Measurements from ENCODE around the gene AKAP9. TPM values are rescaled to one million over a fixed set of nuclear protein-coding genes. Genes with fewer than 3 reads are reported as not detected.
"Not testable (repeated sequence)": the region's sequence is repeated elsewhere in the genome, so short reads cannot be mapped to it uniquely, and the experiment has no call there.

The AKAP9 gene
- total RNA-seq, 4 donors from 2014 or later: 49.4 to 192 (median 68.0) TPM

- Histone ChIP-seq H3K27me3 (no peaks in the 10 kb centered on the region), H3K27ac (no peak overlapping the region), H3K9me3 (no peaks in the 10 kb centered on the region), H3K4me1 (no peaks in the 10 kb centered on the region), H3K4me3 (no peak overlapping the region), H3K36me3 (peaks cover 60% of the 10 kb centered on the region)
- DNase-seq (ENCODE audit: low spot score in 2 of 2): no peak
- TF ChIP-seq CTCF (IDR thresholded peaks at IDR 0.05): no peak
- TF ChIP-seq EP300 (IDR thresholded peaks at IDR 0.05): no peak
- TF ChIP-seq POLR2A (IDR thresholded peaks at IDR 0.05): no peak
- TF ChIP-seq POLR2AphosphoS5 (IDR thresholded peaks at IDR 0.05): no peak
- 84% methylated on average over 1 of the region's 1 CpG for WGBS
Observed at GRCh38 chr7:92072121-92072520, 131.5 kb downstream of the AKAP9 start.

- Histone ChIP-seq H3K4me1 (no peaks in the 10 kb centered on the region), H3K4me3 (no peak overlapping the region), H3K27ac (no peak overlapping the region), H3K9me3 (no peaks in the 10 kb centered on the region), H3K27me3 (no peaks in the 10 kb centered on the region), H3K36me3 (peaks cover 60% of the 10 kb centered on the region)
- 95% methylated on average over 3 of the region's 3 CpGs for WGBS
- TF ChIP-seq POLR2AphosphoS5 (IDR thresholded peaks at IDR 0.05): no peak
- no peak for TF ChIP-seq POLR2A (IDR thresholded peaks at IDR 0.05)
- no peak for TF ChIP-seq EP300 (IDR thresholded peaks at IDR 0.05)
- no peak for TF ChIP-seq CTCF (IDR thresholded peaks at IDR 0.05)
- DNase-seq (ENCODE audit: low spot score in 2 of 2): no peak
Observed at GRCh38 chr7:92072708-92073107, 132.0 kb downstream of the AKAP9 start.

DNA sequence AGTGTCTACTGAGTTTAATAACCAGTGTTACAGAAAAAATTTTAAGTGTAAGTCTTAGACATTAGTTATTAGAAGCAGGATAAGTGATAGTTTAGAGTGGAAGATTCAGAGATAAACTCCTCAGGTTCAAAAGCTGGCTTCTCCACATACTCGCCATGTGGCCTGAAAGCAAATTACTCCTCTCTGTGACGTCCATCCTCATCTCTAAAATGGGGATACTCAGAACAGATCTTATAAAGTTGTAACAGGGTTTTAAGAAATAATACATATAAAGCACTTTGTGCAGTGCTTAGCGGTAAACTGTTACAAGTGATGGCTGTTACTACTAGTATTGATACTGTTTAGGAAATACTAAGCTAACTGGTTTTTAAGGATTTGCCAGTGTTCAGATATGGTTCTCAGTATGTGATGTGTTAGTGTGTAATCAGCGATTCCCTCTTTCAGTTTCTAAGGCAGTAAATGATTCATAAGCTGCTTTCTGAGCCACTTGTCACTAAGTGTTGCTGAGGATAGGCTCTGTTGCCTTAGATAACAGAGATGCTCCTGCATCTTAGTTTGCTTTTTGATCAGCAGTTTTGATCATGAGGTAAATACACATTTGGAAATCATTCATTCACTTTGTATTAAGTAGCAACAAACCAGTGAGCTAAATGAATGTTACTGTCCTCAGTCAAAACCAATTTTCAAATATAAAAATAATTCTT is 134.9 kb downstream of the AKAP9 start:
- H3K4me3 ChIP-seq: no peak overlapping the region
- WGBS: 85% methylated on average over 4 of the region's 4 CpGs
- H3K36me3 ChIP-seq: peaks cover 71% of the 10 kb centered on the region
- H3K27ac ChIP-seq: peak overlapping the region; percentile 62
- H3K9me3 ChIP-seq: no peaks in the 10 kb centered on the region
- H3K27me3 ChIP-seq: no peaks in the 10 kb centered on the region
- no peak for DNase-seq (ENCODE audit: low spot score in 2 of 2)
- H3K4me1 ChIP-seq: no peaks in the 10 kb centered on the region
- TF ChIP-seq CTCF (IDR thresholded peaks at IDR 0.05): no peak
- TF ChIP-seq EP300 (IDR thresholded peaks at IDR 0.05): no peak
- no peak for TF ChIP-seq POLR2A (IDR thresholded peaks at IDR 0.05)
- TF ChIP-seq POLR2AphosphoS5 (IDR thresholded peaks at IDR 0.05): no peak

DNA sequence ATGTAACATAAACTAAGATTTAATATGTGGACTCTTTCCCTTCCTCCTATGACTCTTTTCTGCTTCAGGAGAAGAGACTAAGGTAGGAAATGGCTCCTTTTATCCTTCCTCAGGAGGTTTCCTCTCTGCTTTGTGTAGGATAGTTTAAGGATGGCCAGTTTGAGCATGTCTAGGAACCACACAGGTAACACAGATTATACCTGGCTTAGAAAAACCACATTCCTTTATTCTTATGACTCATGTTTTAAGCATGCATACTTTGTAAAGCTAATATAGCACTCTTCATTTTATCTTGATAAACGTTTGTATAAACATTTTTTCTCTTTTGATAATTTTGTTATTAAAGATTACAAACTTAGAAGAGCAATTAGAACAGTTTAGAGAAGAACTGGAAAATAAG is 135.8 kb downstream of the AKAP9 start:
- Histone ChIP-seq H3K36me3 (peaks cover 64% of the 10 kb centered on the region), H3K4me1 (no peaks in the 10 kb centered on the region), H3K27ac (peak overlapping the region; percentile 62), H3K27me3 (no peaks in the 10 kb centered on the region), H3K4me3 (no peak overlapping the region), H3K9me3 (no peaks in the 10 kb centered on the region)
- no peak for DNase-seq (ENCODE audit: low spot score in 2 of 2)
- WGBS: 43% methylated on average over 1 of the region's 1 CpG
- TF ChIP-seq POLR2A (IDR thresholded peaks at IDR 0.05): no peak

- not testable (repeated sequence) for H3K9me3 ChIP-seq; H3K4me1 ChIP-seq; H3K27me3 ChIP-seq; DNase-seq (ENCODE audit: low spot score in 2 of 2); H3K4me3 ChIP-seq; H3K27ac ChIP-seq
- WGBS: 96% methylated on average over 6 of the region's 6 CpGs
- H3K36me3 ChIP-seq: peaks cover 89% of the 10 kb centered on the region
Observed at GRCh38 chr7:92083922-92084321, 143.3 kb downstream of the AKAP9 start.

DNA sequence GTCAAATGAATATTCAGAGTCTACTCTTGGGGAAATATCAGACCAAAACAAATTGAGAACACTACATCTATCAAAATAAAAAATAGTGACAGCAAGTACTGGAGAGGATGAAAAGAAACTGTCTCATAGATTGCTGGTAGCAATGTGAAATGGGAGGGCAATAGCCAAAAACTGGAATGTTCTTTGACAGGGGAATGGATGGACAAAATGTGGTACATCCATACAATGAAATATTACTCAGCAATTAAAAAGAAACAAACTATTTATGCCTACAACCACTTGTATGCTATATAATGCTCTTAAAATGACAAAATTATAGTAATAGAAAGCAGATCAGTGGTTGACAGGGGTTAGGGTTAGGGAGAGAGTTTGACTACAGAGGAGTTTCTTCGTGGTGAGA is 147.6 kb downstream of the AKAP9 start:
- 97% methylated on average over 1 of the region's 1 CpG for WGBS
- H3K27ac ChIP-seq: no peak overlapping the region
- no peak overlapping the region for H3K4me3 ChIP-seq
- peaks cover 98% of the 10 kb centered on the region for H3K36me3 ChIP-seq
- TF ChIP-seq EP300 (IDR thresholded peaks at IDR 0.05): no peak
- no peak for TF ChIP-seq POLR2AphosphoS5 (IDR thresholded peaks at IDR 0.05)
- no peaks in the 10 kb centered on the region for H3K9me3 ChIP-seq
- no peak for DNase-seq (ENCODE audit: low spot score in 2 of 2)
- no peaks in the 10 kb centered on the region for H3K27me3 ChIP-seq
- H3K4me1 ChIP-seq: no peaks in the 10 kb centered on the region

DNA sequence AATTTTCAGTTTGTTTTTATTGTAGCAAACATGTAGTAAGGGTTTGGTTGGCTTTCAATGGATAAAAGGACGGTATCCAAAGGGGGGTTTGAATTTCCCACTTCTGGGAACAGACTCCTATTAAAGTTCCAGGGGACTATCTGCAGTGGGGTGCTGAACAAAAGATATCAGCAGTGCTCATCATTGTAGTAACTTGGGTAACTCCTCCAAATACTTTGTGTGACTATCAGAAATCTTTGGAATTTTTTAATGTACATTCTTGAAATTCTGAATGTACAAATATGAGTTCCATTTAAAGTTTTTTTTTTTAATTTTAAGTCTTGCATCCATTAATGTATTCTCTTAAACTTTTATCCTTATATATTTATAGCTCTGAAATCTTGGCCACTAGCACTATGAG is 151.5 kb downstream of the AKAP9 start:
- H3K27ac ChIP-seq: no peak overlapping the region
- no peak overlapping the region for H3K4me3 ChIP-seq
- no peaks in the 10 kb centered on the region for H3K4me1 ChIP-seq
- H3K9me3 ChIP-seq: no peaks in the 10 kb centered on the region
- H3K36me3 ChIP-seq: peaks cover 93% of the 10 kb centered on the region
- no peak for TF ChIP-seq CTCF (IDR thresholded peaks at IDR 0.05)
- no peak for TF ChIP-seq EP300 (IDR thresholded peaks at IDR 0.05)
- no peak for TF ChIP-seq POLR2AphosphoS5 (IDR thresholded peaks at IDR 0.05)
- TF ChIP-seq POLR2A (IDR thresholded peaks at IDR 0.05): no peak
- no peak for DNase-seq (ENCODE audit: low spot score in 2 of 2)
- no peaks in the 10 kb centered on the region for H3K27me3 ChIP-seq
- 94% methylated on average over 1 of the region's 1 CpG for WGBS

Data from suprapubic skin (tissue), 4 donors.